Natural killer cell (primary cell): ENCODE data around the gene TSPOAP1. TPM values are rescaled to one million over a fixed set of nuclear protein-coding genes. Genes with fewer than 3 reads are reported as not detected.

ENCODE experiments used
- ATAC-seq, 3 donors: fragments of 150-1000 bp in 2 of 3; fragments of 200-7000 bp in 1 of 3; cut with Tn5 transposase; 1 replicate in 1 of 3; 2 replicates in 2 of 3; pipeline ENCODE4 v1.10.0; 2021; ENCODE audit warnings: mild to moderate bottlenecking in 2 of 3, moderate library complexity in 2 of 3
- DNase-seq, 2 donors: peaks; one replicate each; pipeline versions ENCODE4 v3.0.0 to v3.0.0-alpha.2; 2013 to 2021; ENCODE audit warnings: mixed read lengths in 1 of 2
- H3K27ac ChIP-seq: one replicate; pipeline ENCODE4 v1.5.1; 2013; ENCODE audit warnings: mild to moderate bottlenecking, low read length
- H3K27me3 ChIP-seq: one replicate; pipeline ENCODE4 v1.6.1; 2013; ENCODE audit warnings: low read length; ENCODE audit not compliant: control insufficient read depth, insufficient read depth
- H3K36me3 ChIP-seq: one replicate; pipeline ENCODE4 v1.6.1; 2013; ENCODE audit warnings: low read length; ENCODE audit not compliant: control insufficient read depth, insufficient read depth
- H3K4me1 ChIP-seq: one replicate; pipeline ENCODE4 v1.6.1; 2013; ENCODE audit warnings: low read length; ENCODE audit not compliant: control insufficient read depth, insufficient read depth
- H3K4me3 ChIP-seq: one replicate; pipeline ENCODE4 v1.5.1; 2013; ENCODE audit warnings: low read length
- H3K9me3 ChIP-seq: one replicate; pipeline ENCODE4 v1.6.1; 2013; ENCODE audit warnings: low read length; ENCODE audit not compliant: control insufficient read depth, insufficient read depth
- H3K27ac Mint-ChIP-seq, 2 donors: one replicate each; pipeline ENCODE4 v1.8.0; 2022; ENCODE audit warnings: mild to moderate bottlenecking in 2 of 2, mixed read lengths in 2 of 2, moderate library complexity in 1 of 2
- H3K27me3 Mint-ChIP-seq, 2 donors: one replicate each; pipeline ENCODE4 v1.8.0; 2022; ENCODE audit warnings: low read depth in 2 of 2, mixed read lengths in 2 of 2
- H3K36me3 Mint-ChIP-seq: one replicate; pipeline ENCODE4 v1.8.0; 2022; ENCODE audit warnings: mixed read lengths
- H3K4me1 Mint-ChIP-seq, 2 donors: one replicate each; pipeline ENCODE4 v1.8.0; 2022; ENCODE audit warnings: mixed read lengths in 2 of 2
- H3K4me3 Mint-ChIP-seq: one replicate; pipeline ENCODE4 v1.8.0; 2022; ENCODE audit warnings: mild to moderate bottlenecking, moderate library complexity, mixed read lengths
- H3K9me3 Mint-ChIP-seq, 2 donors: one replicate each; pipeline ENCODE4 v1.8.0; 2022; ENCODE audit warnings: mixed read lengths in 2 of 2
- WGBS: methylation state at CpG from one replicate; pipeline ENCODE4 v1.1.7; 2013; ENCODE audit warnings: missing lambda C conversion rate; ENCODE audit not compliant: insufficient coverage; 5-methylcytosine and 5-hydroxymethylcytosine counted together
- intact Hi-C: fragments of 100-400 bp; cut with micrococcal nuclease; formaldehyde crosslinking; loops from one replicate; pipeline ENCODE4 v1.14.2; 2022
- total RNA-seq, 4 donors: library from RNA; stranded (reverse); fragments of 120-200 nt in 1 of 4; gene quantifications; one replicate each; pipeline versions ENCODE4 v1.2.3 to v1.2.4, GENCODE V29; 2013 to 2022
- TF ChIP-seq, protein P1 (sequence below): fragments of 200-600 bp; IDR thresholded peaks from one replicate; pipeline ENCODE4 v1.8.0; 2022; ENCODE audit warnings: antibody characterized with exemption

Gene TSPOAP1
- total RNA-seq, 3 donors from 2014 or later (not counting 1 experiment from before 2014, with no cell fraction given) = 176 to 282 (median 246) TPM

DNA sequence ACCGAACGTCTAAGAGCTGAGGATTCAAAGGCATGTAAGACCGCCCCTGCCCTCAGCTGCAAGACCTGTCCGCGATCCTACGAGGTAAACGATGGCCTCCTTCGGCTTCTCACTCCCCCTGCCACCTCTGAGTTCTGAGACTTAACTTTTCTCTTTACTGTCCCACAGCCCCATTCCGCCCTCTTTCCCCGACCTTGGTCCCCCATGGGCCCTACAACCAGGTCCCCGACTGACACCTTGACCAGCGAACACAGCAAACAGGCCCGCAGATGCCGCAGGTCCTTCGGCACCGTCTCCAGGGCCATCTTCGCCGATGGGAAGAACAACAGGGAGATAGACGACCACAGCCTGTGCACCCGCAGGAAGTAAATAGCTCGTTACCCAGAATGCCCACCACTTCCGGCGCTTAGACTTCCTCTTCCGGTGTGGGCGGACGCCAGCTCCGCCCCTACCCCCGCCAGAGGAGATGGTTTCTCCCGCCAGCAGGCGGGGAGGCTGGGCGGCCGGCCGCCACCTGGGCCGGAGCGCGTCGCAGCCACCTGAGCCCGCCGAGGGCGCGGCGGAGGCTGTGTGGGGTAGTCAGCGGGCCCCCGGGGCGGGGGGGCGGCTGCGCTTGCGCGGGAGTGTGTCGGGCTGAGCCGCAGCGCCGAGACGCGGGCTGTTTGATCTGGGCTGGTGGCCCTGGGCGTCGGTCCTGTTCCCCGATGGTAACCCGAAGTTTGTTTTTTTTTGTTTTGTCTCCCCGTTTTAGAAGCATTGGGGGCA is 23.4 kb upstream of the TSPOAP1 start, which contains the start of gene SUPT4H1:
TSS of gene SUPT4H1 (minus strand) at position 371 of the 765 bp plus-strand sequence. CDS start at position 305, 66 bp downstream.
- peak within 1 kb of the TSS; percentile 87 for H3K4me3 ChIP-seq

GRCh38 chr17:58351182-58351581 is 22.6 kb upstream of the TSPOAP1 start:
- no peaks in the 10 kb centered on the region for H3K27me3 Mint-ChIP-seq
- peaks cover 46% of the 10 kb centered on the region for H3K36me3 ChIP-seq
- 40% methylated on average over 2 of the region's 4 CpGs for WGBS
- H3K9me3 Mint-ChIP-seq = no peaks in the 10 kb centered on the region
- intact Hi-C loops = no loop called here
- DNase-seq (no peak), ATAC-seq (no peak)
- no peaks in the 10 kb centered on the region for H3K9me3 ChIP-seq
- no peaks in the 10 kb centered on the region for H3K27me3 ChIP-seq
- H3K4me1 Mint-ChIP-seq = peaks cover 67 to 75% of the 10 kb centered on the region in 2 donors
- peaks cover 23% of the 10 kb centered on the region for H3K36me3 Mint-ChIP-seq
- H3K4me1 ChIP-seq = peaks cover 26% of the 10 kb centered on the region
- TF ChIP-seq, protein P1, sequence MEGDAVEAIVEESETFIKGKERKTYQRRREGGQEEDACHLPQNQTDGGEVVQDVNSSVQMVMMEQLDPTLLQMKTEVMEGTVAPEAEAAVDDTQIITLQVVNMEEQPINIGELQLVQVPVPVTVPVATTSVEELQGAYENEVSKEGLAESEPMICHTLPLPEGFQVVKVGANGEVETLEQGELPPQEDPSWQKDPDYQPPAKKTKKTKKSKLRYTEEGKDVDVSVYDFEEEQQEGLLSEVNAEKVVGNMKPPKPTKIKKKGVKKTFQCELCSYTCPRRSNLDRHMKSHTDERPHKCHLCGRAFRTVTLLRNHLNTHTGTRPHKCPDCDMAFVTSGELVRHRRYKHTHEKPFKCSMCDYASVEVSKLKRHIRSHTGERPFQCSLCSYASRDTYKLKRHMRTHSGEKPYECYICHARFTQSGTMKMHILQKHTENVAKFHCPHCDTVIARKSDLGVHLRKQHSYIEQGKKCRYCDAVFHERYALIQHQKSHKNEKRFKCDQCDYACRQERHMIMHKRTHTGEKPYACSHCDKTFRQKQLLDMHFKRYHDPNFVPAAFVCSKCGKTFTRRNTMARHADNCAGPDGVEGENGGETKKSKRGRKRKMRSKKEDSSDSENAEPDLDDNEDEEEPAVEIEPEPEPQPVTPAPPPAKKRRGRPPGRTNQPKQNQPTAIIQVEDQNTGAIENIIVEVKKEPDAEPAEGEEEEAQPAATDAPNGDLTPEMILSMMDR = no peak
- peak overlapping the region; percentile 96 to 97 for H3K27ac Mint-ChIP-seq
- peak overlapping the region; percentile 82 for H3K4me3 ChIP-seq
- peak overlapping the region; percentile 98 for H3K4me3 Mint-ChIP-seq
- peak overlapping the region; percentile 69 for H3K27ac ChIP-seq

More for the DNA sequence above, 23.4 kb upstream of the TSPOAP1 start, which contains the start of gene SUPT4H1:
- Mint-ChIP-seq H3K9me3 (no peaks in the 10 kb centered on the region), H3K27me3 (no peaks in the 10 kb centered on the region), H3K4me1 (peaks cover 67 to 70% of the 10 kb centered on the region in 2 donors), H3K4me3 (peak within 1 kb of the TSS; percentile 98), H3K27ac (peak within 1 kb of the TSS; percentile 96 to 97), H3K36me3 (peaks cover 19% of the 10 kb centered on the region)
- Histone ChIP-seq H3K27ac (peak within 1 kb of the TSS; percentile 93), H3K9me3 (no peaks in the 10 kb centered on the region), H3K36me3 (peaks cover 37% of the 10 kb centered on the region), H3K27me3 (no peaks in the 10 kb centered on the region), H3K4me1 (peaks cover 23% of the 10 kb centered on the region)
- WGBS = under 1% methylated on average over 60 of the region's 60 CpGs
- TF ChIP-seq, protein P1 = no peak
- DNase-seq = peak; percentile 88 to 97
- peak; percentile 91 to 97 (median 95) for ATAC-seq
- intact Hi-C loops = loop anchor here (1.0 to 2.0 kb wide), 4 partner anchors 8 to 35 kb away; partner anchors contain the start of gene TSPOAP1

DNA sequence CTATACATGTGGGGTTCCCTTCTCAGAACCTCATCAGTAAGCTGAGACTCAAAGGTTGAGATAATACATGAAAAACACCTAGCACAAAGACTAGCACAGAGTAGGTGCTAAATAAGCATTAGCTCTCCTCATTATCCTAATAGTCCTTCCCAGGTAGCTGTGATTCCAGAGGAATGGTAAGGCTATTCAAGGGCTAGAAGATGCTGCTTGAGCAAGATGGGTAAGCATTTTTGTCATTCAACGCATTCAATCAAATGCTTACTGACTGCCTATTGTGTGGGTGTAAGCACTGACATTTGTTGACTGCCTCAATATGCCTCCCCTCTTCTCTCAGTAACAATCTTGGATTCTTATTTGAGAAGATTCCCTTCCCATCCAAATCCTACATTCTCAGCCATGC is 19.4 kb upstream of the TSPOAP1 start:
- no peak overlapping the region for H3K4me3 ChIP-seq
- Mint-ChIP-seq H3K27me3 (no peaks in the 10 kb centered on the region), H3K9me3 (no peaks in the 10 kb centered on the region), H3K4me3 (no peak overlapping the region), H3K36me3 (peaks cover 23% of the 10 kb centered on the region), H3K27ac (peak overlapping the region; percentile 87 to 93), H3K4me1 (peaks cover 70 to 81% of the 10 kb centered on the region in 2 donors)
- no peak overlapping the region for H3K27ac ChIP-seq
- H3K27me3 ChIP-seq = no peaks in the 10 kb centered on the region
- 100% methylated on average over 1 of the region's 1 CpG for WGBS
- ATAC-seq (no peak), DNase-seq (no peak)
- TF ChIP-seq, protein P1 = no peak
- peaks cover 57% of the 10 kb centered on the region for H3K36me3 ChIP-seq
- peaks cover 54% of the 10 kb centered on the region for H3K4me1 ChIP-seq
- intact Hi-C loops = no loop called here
- H3K9me3 ChIP-seq = no peaks in the 10 kb centered on the region
